Liver (tissue), 9 donors: ENCODE measurements around the gene ST6GALNAC3. TPM values are rescaled to one million over a fixed set of nuclear protein-coding genes. Genes with fewer than 3 reads are reported as not detected.

ENCODE experiments used
- DNase-seq: peaks from one replicate; pipeline ENCODE4 v3.0.0-alpha.2; 2017; ENCODE audit warnings: low spot score
- H3K27ac ChIP-seq, 2 donors: one replicate each; pipeline ENCODE4 v1.7.0; 2013; ENCODE audit warnings: inconsistent platforms in 2 of 2, low read length in 2 of 2, control low read depth in 1 of 2, low read depth in 1 of 2, mild to moderate bottlenecking in 1 of 2
- H3K27me3 ChIP-seq, 4 donors: one replicate each; pipeline versions ENCODE4 v1.6.1 to v1.7.0; 2013; ENCODE audit warnings: low read length in 3 of 4, inconsistent platforms in 1 of 4, mild to moderate bottlenecking in 1 of 4, moderate library complexity in 1 of 4; ENCODE audit not compliant: control insufficient read depth in 4 of 4, insufficient read depth in 4 of 4
- H3K36me3 ChIP-seq, 4 donors: one replicate each; pipeline versions ENCODE4 v1.6.1 to v1.7.0; 2013; ENCODE audit warnings: low read length in 3 of 4, mild to moderate bottlenecking in 3 of 4, low read depth in 1 of 4, moderate library complexity in 1 of 4; ENCODE audit not compliant: control insufficient read depth in 4 of 4, insufficient read depth in 3 of 4
- H3K4me1 ChIP-seq, 4 donors: one replicate each; pipeline versions ENCODE4 v1.6.1 to v1.7.0; 2013; ENCODE audit warnings: low read length in 3 of 4, mild to moderate bottlenecking in 3 of 4, moderate library complexity in 1 of 4; ENCODE audit not compliant: control insufficient read depth in 4 of 4, insufficient read depth in 4 of 4
- H3K4me3 ChIP-seq, 3 donors: one replicate each; pipeline versions ENCODE4 v1.6.1 to v1.7.0; 2013; ENCODE audit warnings: low read length in 3 of 3, control low read depth in 1 of 3, low read depth in 1 of 3, mild to moderate bottlenecking in 1 of 3
- H3K9ac ChIP-seq, 2 donors: one replicate each; pipeline ENCODE4 v1.7.0; 2013; ENCODE audit warnings: low read length in 2 of 2, mild to moderate bottlenecking in 2 of 2, moderate library complexity in 2 of 2, control low read depth in 1 of 2, low read depth in 1 of 2
- H3K9me3 ChIP-seq, 4 donors: one replicate each; pipeline versions ENCODE4 v1.6.1 to v1.7.0; 2013; ENCODE audit warnings: low read length in 3 of 4; ENCODE audit not compliant: control insufficient read depth in 4 of 4
- ATF3 ChIP-seq: IDR thresholded peaks from 2 replicates; pipeline ENCODE4 v1.6.1; 2016; ENCODE audit warnings: antibody characterized with exemption
- CTCF ChIP-seq: fragments of 150-350 bp; IDR thresholded peaks from 2 replicates; pipeline ENCODE4 v1.5.1; 2017; ENCODE audit warnings: improper control_type of control experiment, low read depth, low read length; ENCODE audit not compliant: missing input control
- EGR1 ChIP-seq, 2 donors: IDR thresholded peaks; 2 replicates each; pipeline ENCODE4 v1.6.1; 2016 to 2018; ENCODE audit warnings: antibody characterized with exemption in 2 of 2, low read depth in 2 of 2
- FOXA1 ChIP-seq: IDR thresholded peaks from 2 replicates; pipeline ENCODE4 v1.6.1; 2016; ENCODE audit warnings: antibody characterized with exemption
- FOXA2 ChIP-seq: IDR thresholded peaks from 2 replicates; pipeline ENCODE4 v1.6.1; 2016; ENCODE audit warnings: antibody characterized with exemption
- GABPA ChIP-seq, 2 donors: IDR thresholded peaks in 1 of 2; conservative IDR thresholded peaks in 1 of 2; 2 replicates each; pipeline ENCODE4 v1.6.1; 2016; ENCODE audit warnings: antibody characterized with exemption in 2 of 2, mild to moderate bottlenecking in 1 of 2, moderate library complexity in 1 of 2
- HNF4A ChIP-seq, 2 donors: conservative IDR thresholded peaks; 2 replicates each; pipeline ENCODE4 v1.6.1; 2016; ENCODE audit warnings: antibody characterized with exemption in 2 of 2, mild to moderate bottlenecking in 2 of 2
- HNF4G ChIP-seq: IDR thresholded peaks from 2 replicates; pipeline ENCODE4 v1.6.1; 2016; ENCODE audit warnings: antibody characterized with exemption
- JUND ChIP-seq, 2 donors: IDR thresholded peaks; 2 replicates each; pipeline ENCODE4 v1.6.1; 2016; ENCODE audit warnings: antibody characterized with exemption in 2 of 2
- MAX ChIP-seq: IDR thresholded peaks from 2 replicates; pipeline ENCODE4 v1.6.1; 2016; ENCODE audit warnings: antibody characterized with exemption
- NR2F2 ChIP-seq: IDR thresholded peaks from 2 replicates; pipeline ENCODE4 v1.6.1; 2016; ENCODE audit warnings: antibody characterized with exemption
- RAD21 ChIP-seq, 2 donors: IDR thresholded peaks; 2 replicates each; pipeline ENCODE4 v1.6.1; 2016; ENCODE audit warnings: antibody characterized with exemption in 2 of 2, mild to moderate bottlenecking in 2 of 2
- REST ChIP-seq: IDR thresholded peaks from 2 replicates; pipeline ENCODE4 v1.6.1; 2016; ENCODE audit warnings: antibody characterized with exemption, mild to moderate bottlenecking
- RXRA ChIP-seq, 2 donors: IDR thresholded peaks; 2 replicates each; pipeline ENCODE4 v1.6.1; 2017 to 2018; ENCODE audit warnings: antibody characterized with exemption in 2 of 2, mild to moderate bottlenecking in 1 of 2
- SP1 ChIP-seq: IDR thresholded peaks from 2 replicates; pipeline ENCODE4 v1.6.1; 2018; ENCODE audit warnings: antibody characterized with exemption, mild to moderate bottlenecking
- TAF1 ChIP-seq: conservative IDR thresholded peaks from 2 replicates; pipeline ENCODE4 v1.6.1; 2016; ENCODE audit warnings: antibody characterized with exemption, mild to moderate bottlenecking
- YY1 ChIP-seq: IDR thresholded peaks from 2 replicates; pipeline ENCODE4 v1.6.1; 2016; ENCODE audit warnings: antibody characterized with exemption, mild to moderate bottlenecking
- ZBTB33 ChIP-seq: IDR thresholded peaks from 2 replicates; pipeline ENCODE4 v1.6.1; 2016; ENCODE audit warnings: antibody characterized with exemption
- WGBS: extraction: QIAGEN DNeasy Blood & Tissue Kit; methylation state at CpG from one replicate; pipeline ENCODE4 v1.1.7; 2013; 5-methylcytosine and 5-hydroxymethylcytosine counted together
- polyA plus RNA-seq, 2 donors: library from polyadenylated mRNA; stranded (reverse) in 1 of 2; unstranded in 1 of 2; fragments of 200-250 nt in 1 of 2; fragments of >200 nt in 1 of 2; fragmentation: Nextera tagmentation in 1 of 2; extraction: Ambion mirVana in 1 of 2; gene quantifications; one replicate each; pipeline versions ENCODE4 v1.2.1 to v1.2.3, GENCODE V29; 2013 to 2015
- total RNA-seq, 2 donors: library from RNA; depleted of rRNA; stranded (reverse); fragments of >200 nt; gene quantifications; one replicate each; pipeline ENCODE4 v1.2.3, GENCODE V29; 2014
- donor health status: healthy.
- donor health status: healthy.
- donor health status: healthy.
- donor health status: healthy.
- donor health status: healthy.

ST6GALNAC3 gene
- total and polyA plus RNA-seq, 4 donors: 1.2 to 5.0 (median 3.2) TPM

GRCh38 chr1:76177615-76178014 is 103.1 kb downstream of the ST6GALNAC3 start:
- no peak overlapping the region for H3K27ac ChIP-seq
- DNase-seq: no peak
- no peak overlapping the region for H3K9ac ChIP-seq
- no peaks in the 10 kb centered on the region for H3K4me1 ChIP-seq
- 71% methylated on average over 8 of the region's 8 CpGs for WGBS
- TF ChIP-seq CTCF: no peak
- no peak for TF ChIP-seq HNF4A (conservative IDR thresholded peaks at IDR 0.05)
- TF ChIP-seq JUND (IDR thresholded peaks at IDR 0.05): no peak
- TF ChIP-seq ATF3: no peak
- no peak for TF ChIP-seq HNF4G
- no peak for TF ChIP-seq MAX
- no peak for TF ChIP-seq SP1
- TF ChIP-seq NR2F2: no peak
- no peak for TF ChIP-seq EGR1 (IDR thresholded peaks at IDR 0.05; ENCODE audit: low read depth in 2 of 2)
- no peak for TF ChIP-seq FOXA2
- TF ChIP-seq FOXA1: no peak
- TF ChIP-seq REST: no peak
- TF ChIP-seq GABPA (IDR thresholded peaks at IDR 0.05 in 1 of 2, conservative IDR thresholded peaks at IDR 0.05 in 1 of 2): no peak
- no peak for TF ChIP-seq RXRA (IDR thresholded peaks at IDR 0.05)
- TF ChIP-seq TAF1: no peak
- TF ChIP-seq ZBTB33: no peak
- no peak for TF ChIP-seq RAD21 (IDR thresholded peaks at IDR 0.05)
- H3K27me3 ChIP-seq: no peaks in the 10 kb centered on the region
- H3K9me3 ChIP-seq: no peaks in the 10 kb centered on the region
- H3K4me3 ChIP-seq: no peak overlapping the region
- H3K36me3 ChIP-seq: no peaks in the 10 kb centered on the region

- no peaks in the 10 kb centered on the region for H3K4me1 ChIP-seq
- H3K9me3 ChIP-seq: no peaks in the 10 kb centered on the region
- DNase-seq: no peak
- no peak for TF ChIP-seq RXRA (IDR thresholded peaks at IDR 0.05)
- no peak for TF ChIP-seq RAD21 (IDR thresholded peaks at IDR 0.05)
- no peak for TF ChIP-seq TAF1
- no peak for TF ChIP-seq YY1
- no peak for TF ChIP-seq REST
- TF ChIP-seq JUND (IDR thresholded peaks at IDR 0.05): no peak
- TF ChIP-seq FOXA1: no peak
- no peak for TF ChIP-seq GABPA (IDR thresholded peaks at IDR 0.05 in 1 of 2, conservative IDR thresholded peaks at IDR 0.05 in 1 of 2)
- no peak for TF ChIP-seq HNF4G
- no peak for TF ChIP-seq CTCF
Observed at GRCh38 chr1:76179219-76179698, 104.7 kb downstream of the ST6GALNAC3 start.

More at GRCh38 chr1:76179219-76179698, 104.7 kb downstream of the ST6GALNAC3 start:
- H3K36me3 ChIP-seq: no peaks in the 10 kb centered on the region
- no peak overlapping the region for H3K4me3 ChIP-seq
- H3K27me3 ChIP-seq: no peaks in the 10 kb centered on the region
- H3K27ac ChIP-seq: no peak overlapping the region
- H3K9ac ChIP-seq: no peak overlapping the region
